Lower leg skin (tissue), 4 donors: ENCODE measurements around the gene PSMB8. TPM values are rescaled to one million over a fixed set of nuclear protein-coding genes. Genes with fewer than 3 reads are reported as not detected.

Experiments
- DNase-seq, 2 donors: peaks; one replicate each; pipeline ENCODE4 v3.0.0-alpha.2; 2019; ENCODE audit warnings: low spot score in 2 of 2
- H3K4me3 ChIP-seq: fragments of 200-600 bp; sonication (generic); 2 replicates; pipeline ENCODE4 v1.5.1; 2017; ENCODE audit warnings: mild to moderate bottlenecking, low read depth; ENCODE audit not compliant: poor library complexity, severe bottlenecking
- CTCF ChIP-seq, 3 donors: fragments of 450-650 bp; IDR thresholded peaks; one replicate each; pipeline ENCODE4 v1.5.1; 2016; ENCODE audit warnings: antibody characterized with exemption in 3 of 3, mild to moderate bottlenecking in 3 of 3, moderate library complexity in 2 of 3
- POLR2A ChIP-seq, 2 donors: fragments of 450-650 bp; IDR thresholded peaks; one replicate each; pipeline ENCODE4 v1.6.1; 2016 to 2017; ENCODE audit warnings: antibody characterized with exemption in 2 of 2, mild to moderate bottlenecking in 1 of 2, moderate library complexity in 1 of 2
- WGBS, 2 donors: methylation state at CpG; one replicate each; pipeline ENCODE4 v1.1.5; 2018; 5-methylcytosine and 5-hydroxymethylcytosine counted together
- intact Hi-C: fragments of 100-400 bp; cut with DNase I; formaldehyde crosslinking; loops from one replicate; pipeline ENCODE4 v1.15.0; 2023; ENCODE audit warnings: low total_unique reads
- total RNA-seq, 4 donors: library from RNA; depleted of rRNA; stranded (reverse); fragments of >200 nt; gene quantifications; one replicate each; pipeline ENCODE4 v1.1.0, GENCODE V29; 2016

PSMB8 gene
- total RNA-seq, 4 donors from 2014 or later = 38.9 to 63.9 (median 50.3) TPM

GRCh38 chr6:32862725-32863124, 18.9 kb upstream of the PSMB8 start:
- no peak for TF ChIP-seq POLR2A (IDR thresholded peaks at IDR 0.05)
- intact Hi-C loops = no loop called here
- DNase-seq = no peak
- no peak overlapping the region for H3K4me3 ChIP-seq
- WGBS, 2 donors = 88% methylated on average over 3 of the region's 3 CpGs

- 69 to 76% methylated on average over 1 of the region's 1 CpG for WGBS, 2 donors
- intact Hi-C loops = no loop called here
- DNase-seq = no peak
Measured at GRCh38 chr6:32860674-32861073, 16.8 kb upstream of the PSMB8 start.

GRCh38 chr6:32858194-32858593, 14.3 kb upstream of the PSMB8 start:
- DNase-seq = no peak
- TF ChIP-seq POLR2A (IDR thresholded peaks at IDR 0.05) = no peak
- TF ChIP-seq CTCF (IDR thresholded peaks at IDR 0.05) = no peak
- no peak overlapping the region for H3K4me3 ChIP-seq
- 91 to 92% methylated on average over 5 of the region's 5 CpGs for WGBS, 2 donors
- intact Hi-C loops = no loop called here

More at GRCh38 chr6:32860674-32861073, 16.8 kb upstream of the PSMB8 start:
- no peak overlapping the region for H3K4me3 ChIP-seq
- TF ChIP-seq CTCF (IDR thresholded peaks at IDR 0.05) (no peak), POLR2A (IDR thresholded peaks at IDR 0.05) (no peak)

- DNase-seq = no peak
- intact Hi-C loops = no loop called here
- WGBS, 2 donors = 93 to 96% methylated on average over 14 of the region's 14 CpGs
- H3K4me3 ChIP-seq = no peak overlapping the region
- TF ChIP-seq CTCF (IDR thresholded peaks at IDR 0.05) = no peak
- no peak for TF ChIP-seq POLR2A (IDR thresholded peaks at IDR 0.05)
Measured at GRCh38 chr6:32857156-32857891, 13.5 kb upstream of the PSMB8 start.

GRCh38 chr6:32855467-32856174, 11.8 kb upstream of the PSMB8 start:
- WGBS, 2 donors = 59 to 65% methylated on average over 8 of the region's 8 CpGs
- H3K4me3 ChIP-seq = no peak overlapping the region
- TF ChIP-seq CTCF (IDR thresholded peaks at IDR 0.05) = no peak
- TF ChIP-seq POLR2A (IDR thresholded peaks at IDR 0.05) = no peak

More at GRCh38 chr6:32855467-32856174, 11.8 kb upstream of the PSMB8 start:
- intact Hi-C loops = loop anchor here (2.0 kb wide), 1 partner anchor 17 kb away; the partner anchor contains the start of gene TAP2
- DNase-seq = no peak
